Panc1 (cell line): ENCODE results near the gene PRKCA.

Source experiments
- CTCF ChIP-seq: fragments of 450-650 bp; IDR thresholded peaks from 2 replicates; pipeline ENCODE4 v1.5.1; 2017; ENCODE audit warnings: mild to moderate bottlenecking
- POLR2AphosphoS5 ChIP-seq: IDR thresholded peaks from 2 replicates; pipeline ENCODE4 v1.6.1; 2012; ENCODE audit warnings: mild to moderate bottlenecking, low read depth, low read length, moderate library complexity
- SIN3A ChIP-seq: IDR thresholded peaks from 2 replicates; pipeline ENCODE4 v1.6.1; 2012; ENCODE audit warnings: low read depth, mild to moderate bottlenecking, low read length, moderate library complexity, borderline replicate concordance; ENCODE audit not compliant: insufficient read depth
- TCF7L2 ChIP-seq: IDR thresholded peaks from 2 replicates; pipeline ENCODE4 v1.6.1; 2011; ENCODE audit warnings: mild to moderate bottlenecking, low read depth, low read length, inconsistent platforms
- TF ChIP-seq, protein P1 (sequence below), 2 experiments: IDR thresholded peaks; 2 replicates each; pipeline ENCODE4 v1.6.1; 2011 to 2012; ENCODE audit warnings: low read depth in 2 of 2, control low read depth in 1 of 2, low read length in 1 of 2, mild to moderate bottlenecking in 1 of 2, moderate library complexity in 1 of 2; ENCODE audit not compliant: insufficient read depth in 1 of 2

GRCh38 chr17:66432411-66432957, 130.1 kb downstream of the PRKCA start:
- no peak for TF ChIP-seq CTCF
- TF ChIP-seq POLR2AphosphoS5, result no peak
- no peak for TF ChIP-seq SIN3A
- TF ChIP-seq, protein P1, sequence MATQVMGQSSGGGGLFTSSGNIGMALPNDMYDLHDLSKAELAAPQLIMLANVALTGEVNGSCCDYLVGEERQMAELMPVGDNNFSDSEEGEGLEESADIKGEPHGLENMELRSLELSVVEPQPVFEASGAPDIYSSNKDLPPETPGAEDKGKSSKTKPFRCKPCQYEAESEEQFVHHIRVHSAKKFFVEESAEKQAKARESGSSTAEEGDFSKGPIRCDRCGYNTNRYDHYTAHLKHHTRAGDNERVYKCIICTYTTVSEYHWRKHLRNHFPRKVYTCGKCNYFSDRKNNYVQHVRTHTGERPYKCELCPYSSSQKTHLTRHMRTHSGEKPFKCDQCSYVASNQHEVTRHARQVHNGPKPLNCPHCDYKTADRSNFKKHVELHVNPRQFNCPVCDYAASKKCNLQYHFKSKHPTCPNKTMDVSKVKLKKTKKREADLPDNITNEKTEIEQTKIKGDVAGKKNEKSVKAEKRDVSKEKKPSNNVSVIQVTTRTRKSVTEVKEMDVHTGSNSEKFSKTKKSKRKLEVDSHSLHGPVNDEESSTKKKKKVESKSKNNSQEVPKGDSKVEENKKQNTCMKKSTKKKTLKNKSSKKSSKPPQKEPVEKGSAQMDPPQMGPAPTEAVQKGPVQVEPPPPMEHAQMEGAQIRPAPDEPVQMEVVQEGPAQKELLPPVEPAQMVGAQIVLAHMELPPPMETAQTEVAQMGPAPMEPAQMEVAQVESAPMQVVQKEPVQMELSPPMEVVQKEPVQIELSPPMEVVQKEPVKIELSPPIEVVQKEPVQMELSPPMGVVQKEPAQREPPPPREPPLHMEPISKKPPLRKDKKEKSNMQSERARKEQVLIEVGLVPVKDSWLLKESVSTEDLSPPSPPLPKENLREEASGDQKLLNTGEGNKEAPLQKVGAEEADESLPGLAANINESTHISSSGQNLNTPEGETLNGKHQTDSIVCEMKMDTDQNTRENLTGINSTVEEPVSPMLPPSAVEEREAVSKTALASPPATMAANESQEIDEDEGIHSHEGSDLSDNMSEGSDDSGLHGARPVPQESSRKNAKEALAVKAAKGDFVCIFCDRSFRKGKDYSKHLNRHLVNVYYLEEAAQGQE (IDR thresholded peaks at IDR 0.05; ENCODE audit: insufficient read depth in 1 of 2, low read depth in 2 of 2, low read length in 1 of 2), result no peak
- no peak for TF ChIP-seq TCF7L2
